Mucosa of rectum (tissue), 2 donors: ENCODE measurements around the gene BAG3.
"Not testable (repeated sequence)": the region's sequence is repeated elsewhere in the genome, so short reads cannot be mapped to it uniquely, and the experiment has no call there.

Experiments
- H3K27ac ChIP-seq, 2 donors: one replicate each; pipeline ENCODE4 v1.7.0; 2013; ENCODE audit warnings: inconsistent platforms in 2 of 2, low read depth in 2 of 2, low read length in 2 of 2
- H3K27me3 ChIP-seq, 2 donors: one replicate each; pipeline ENCODE4 v1.7.0; 2013; ENCODE audit warnings: low read length in 2 of 2; ENCODE audit not compliant: control insufficient read depth in 2 of 2, insufficient read depth in 2 of 2
- H3K36me3 ChIP-seq, 2 donors: one replicate each; pipeline ENCODE4 v1.7.0; 2013; ENCODE audit warnings: low read length in 2 of 2; ENCODE audit not compliant: control insufficient read depth in 2 of 2, insufficient read depth in 2 of 2
- H3K4me1 ChIP-seq, 2 donors: one replicate each; pipeline ENCODE4 v1.7.0; 2013; ENCODE audit warnings: low read length in 2 of 2, mild to moderate bottlenecking in 1 of 2; ENCODE audit not compliant: control insufficient read depth in 2 of 2, insufficient read depth in 2 of 2
- H3K4me3 ChIP-seq, 2 donors: one replicate each; pipeline ENCODE4 v1.7.0; 2013; ENCODE audit warnings: low read length in 2 of 2
- H3K9ac ChIP-seq, 2 donors: one replicate each; pipeline ENCODE4 v1.7.0; 2013; ENCODE audit warnings: low read length in 2 of 2, low read depth in 1 of 2, mild to moderate bottlenecking in 1 of 2
- H3K9me3 ChIP-seq, 2 donors: one replicate each; pipeline ENCODE4 v1.7.0; 2013; ENCODE audit warnings: low read length in 2 of 2; ENCODE audit not compliant: control insufficient read depth in 2 of 2
- donor health status: healthy.
- donor health status: Normal muscosa, but diverticular disease.

The BAG3 gene

GRCh38 chr10:119619215-119619614, 32.0 kb upstream of the BAG3 start:
- peaks cover 0 to 5% of the 10 kb centered on the region in 2 donors for H3K4me1 ChIP-seq
- no peak overlapping the region for H3K27ac ChIP-seq
- no peaks in the 10 kb centered on the region for H3K9me3 ChIP-seq
- no peak overlapping the region for H3K4me3 ChIP-seq
- no peaks in the 10 kb centered on the region for H3K27me3 ChIP-seq
- no peak overlapping the region for H3K9ac ChIP-seq
- no peaks in the 10 kb centered on the region for H3K36me3 ChIP-seq

- not testable (repeated sequence) for H3K27ac ChIP-seq, H3K36me3 ChIP-seq, H3K9me3 ChIP-seq, H3K4me3 ChIP-seq, H3K9ac ChIP-seq, H3K4me1 ChIP-seq, H3K27me3 ChIP-seq
Observed at GRCh38 chr10:119619811-119620210, 31.4 kb upstream of the BAG3 start.

- no peak overlapping the region for H3K4me3 ChIP-seq
- no peak overlapping the region for H3K9ac ChIP-seq
- H3K27me3 ChIP-seq: no peaks in the 10 kb centered on the region
- no peaks in the 10 kb centered on the region for H3K9me3 ChIP-seq
- H3K36me3 ChIP-seq: no peaks in the 10 kb centered on the region
- no peak overlapping the region for H3K27ac ChIP-seq
- H3K4me1 ChIP-seq: peaks cover 0 to 5% of the 10 kb centered on the region in 2 donors
Observed at GRCh38 chr10:119620241-119621077, 30.7 kb upstream of the BAG3 start.

DNA sequence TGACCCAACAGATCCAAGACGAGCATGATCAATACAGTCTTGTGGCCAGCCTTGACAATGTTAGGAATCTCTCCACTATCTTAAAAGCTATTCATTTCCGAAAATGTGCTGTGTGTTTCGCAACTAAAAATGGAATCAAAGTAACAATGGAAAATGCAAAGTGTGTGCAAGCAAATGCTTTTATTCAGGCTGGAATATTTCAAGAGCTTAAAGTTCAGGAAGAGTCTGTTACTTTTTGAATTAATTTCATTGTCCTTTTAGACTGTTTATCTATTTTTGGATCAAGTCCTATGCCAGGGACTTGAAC, 30.1 kb upstream of the BAG3 start:
- Histone ChIP-seq H3K9me3 (no peaks in the 10 kb centered on the region), H3K9ac (no peak overlapping the region), H3K27ac (no peak overlapping the region)

GRCh38 chr10:119625570-119626280, 25.5 kb upstream of the BAG3 start:
- Histone ChIP-seq H3K9ac (no peak overlapping the region), H3K4me3 (no peak overlapping the region), H3K4me1 (no peaks in the 10 kb centered on the region), H3K36me3 (no peaks in the 10 kb centered on the region), H3K27me3 (no peaks in the 10 kb centered on the region), H3K9me3 (no peaks in the 10 kb centered on the region), H3K27ac (no peak overlapping the region)

More for the DNA sequence above, 30.1 kb upstream of the BAG3 start:
- Histone ChIP-seq H3K4me3 (no peak overlapping the region), H3K36me3 (no peaks in the 10 kb centered on the region), H3K4me1 (peaks cover 0 to 5% of the 10 kb centered on the region in 2 donors), H3K27me3 (no peaks in the 10 kb centered on the region)

DNA sequence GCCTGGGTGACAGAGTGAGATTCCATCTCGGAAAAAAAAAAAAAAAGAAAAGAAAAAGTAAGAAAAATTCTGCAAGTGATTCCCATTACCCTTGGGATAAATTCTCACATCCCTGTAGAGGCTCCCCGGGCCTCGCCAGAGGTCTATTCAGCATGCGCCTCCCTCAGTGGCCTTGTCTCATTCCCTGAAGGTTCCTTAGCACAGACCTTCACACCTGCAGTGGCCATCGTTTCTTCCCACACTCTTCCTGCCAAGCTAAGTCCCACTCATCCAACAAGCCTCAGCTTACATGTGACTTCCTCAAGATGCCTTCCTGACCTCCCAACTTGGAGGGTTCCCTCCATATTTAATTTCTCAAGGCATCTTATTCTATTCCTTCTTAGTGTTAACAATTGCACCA, 20.9 kb upstream of the BAG3 start:
- Histone ChIP-seq H3K36me3 (no peaks in the 10 kb centered on the region), H3K9me3 (no peaks in the 10 kb centered on the region), H3K9ac (no peak overlapping the region), H3K27ac (no peak overlapping the region), H3K27me3 (no peaks in the 10 kb centered on the region), H3K4me1 (no peaks in the 10 kb centered on the region), H3K4me3 (no peak overlapping the region)

- Histone ChIP-seq H3K9ac (no peak overlapping the region), H3K36me3 (no peaks in the 10 kb centered on the region), H3K4me1 (no peaks in the 10 kb centered on the region), H3K9me3 (no peaks in the 10 kb centered on the region), H3K27me3 (no peaks in the 10 kb centered on the region), H3K27ac (no peak overlapping the region), H3K4me3 (no peak overlapping the region)
Observed at GRCh38 chr10:119633538-119634218, 17.5 kb upstream of the BAG3 start.

- Histone ChIP-seq H3K4me1 (no peaks in the 10 kb centered on the region), H3K27me3 (no peaks in the 10 kb centered on the region), H3K36me3 (no peaks in the 10 kb centered on the region), H3K9ac (no peak overlapping the region), H3K4me3 (no peak overlapping the region), H3K27ac (no peak overlapping the region), H3K9me3 (no peaks in the 10 kb centered on the region)
Observed at GRCh38 chr10:119634219-119634544, 17.0 kb upstream of the BAG3 start.

- H3K36me3 ChIP-seq: no peaks in the 10 kb centered on the region
- no peak overlapping the region for H3K27ac ChIP-seq
- no peaks in the 10 kb centered on the region for H3K9me3 ChIP-seq
- no peak overlapping the region for H3K9ac ChIP-seq
- H3K27me3 ChIP-seq: no peaks in the 10 kb centered on the region
- H3K4me3 ChIP-seq: no peak overlapping the region
- H3K4me1 ChIP-seq: no peaks in the 10 kb centered on the region
Observed at GRCh38 chr10:119637631-119638030, 13.5 kb upstream of the BAG3 start.

GRCh38 chr10:119638982-119639381, 12.2 kb upstream of the BAG3 start:
- Histone ChIP-seq H3K27ac (no peak overlapping the region), H3K9me3 (no peaks in the 10 kb centered on the region), H3K4me3 (no peak overlapping the region), H3K4me1 (no peaks in the 10 kb centered on the region), H3K27me3 (no peaks in the 10 kb centered on the region), H3K36me3 (no peaks in the 10 kb centered on the region), H3K9ac (no peak overlapping the region)
